ENCODE measurements around the gene MAD1L1.

Gene MAD1L1

GRCh38 chr7:1806354-1806753 is 426.4 kb downstream of the MAD1L1 start:
- TF ChIP-seq CTCF (conservative IDR thresholded peaks at IDR 0.05; ENCODE audit: low read length), result no peak
- H3K4me3 ChIP-seq (ENCODE audit: low read length), result no peak overlapping the region
- DNase-seq (ENCODE audit: low read depth), result no peak

GRCh38 chr7:1804310-1804709 is 428.4 kb downstream of the MAD1L1 start:
- TF ChIP-seq CTCF (conservative IDR thresholded peaks at IDR 0.05; ENCODE audit: low read length), result no peak
- no peak overlapping the region for H3K4me3 ChIP-seq (ENCODE audit: low read length)

GRCh38 chr7:1802899-1803298 is 429.8 kb downstream of the MAD1L1 start:
- TF ChIP-seq CTCF (conservative IDR thresholded peaks at IDR 0.05; ENCODE audit: low read length), result no peak
- no peak overlapping the region for H3K4me3 ChIP-seq (ENCODE audit: low read length)
- DNase-seq (ENCODE audit: low read depth), result no peak

More at GRCh38 chr7:1804310-1804709, 428.4 kb downstream of the MAD1L1 start:
- no peak for DNase-seq (ENCODE audit: low read depth)

- no peak for TF ChIP-seq CTCF (conservative IDR thresholded peaks at IDR 0.05; ENCODE audit: low read length)
- DNase-seq (ENCODE audit: low read depth), result peak; percentile 23
- H3K4me3 ChIP-seq (ENCODE audit: low read length), result no peak overlapping the region
Observed at GRCh38 chr7:1800902-1801301, 431.8 kb downstream of the MAD1L1 start.

- no peak for TF ChIP-seq CTCF (conservative IDR thresholded peaks at IDR 0.05; ENCODE audit: low read length)
- DNase-seq (ENCODE audit: low read depth), result no peak
- H3K4me3 ChIP-seq (ENCODE audit: low read length), result no peak overlapping the region
Observed at GRCh38 chr7:1798191-1798590, 434.6 kb downstream of the MAD1L1 start.

GRCh38 chr7:1794888-1795542 is 437.7 kb downstream of the MAD1L1 start:
- H3K4me3 ChIP-seq (ENCODE audit: low read length), result no peak overlapping the region
- no peak for DNase-seq (ENCODE audit: low read depth)
- TF ChIP-seq CTCF (conservative IDR thresholded peaks at IDR 0.05; ENCODE audit: low read length), result no peak

GRCh38 chr7:1787681-1788235 is 445.0 kb downstream of the MAD1L1 start:
- no peak for DNase-seq (ENCODE audit: low read depth)
- no peak for TF ChIP-seq CTCF (conservative IDR thresholded peaks at IDR 0.05; ENCODE audit: low read length)
- no peak overlapping the region for H3K4me3 ChIP-seq (ENCODE audit: low read length)
